Measurements from ENCODE around the gene GALR2.

The GALR2 gene, protein sequence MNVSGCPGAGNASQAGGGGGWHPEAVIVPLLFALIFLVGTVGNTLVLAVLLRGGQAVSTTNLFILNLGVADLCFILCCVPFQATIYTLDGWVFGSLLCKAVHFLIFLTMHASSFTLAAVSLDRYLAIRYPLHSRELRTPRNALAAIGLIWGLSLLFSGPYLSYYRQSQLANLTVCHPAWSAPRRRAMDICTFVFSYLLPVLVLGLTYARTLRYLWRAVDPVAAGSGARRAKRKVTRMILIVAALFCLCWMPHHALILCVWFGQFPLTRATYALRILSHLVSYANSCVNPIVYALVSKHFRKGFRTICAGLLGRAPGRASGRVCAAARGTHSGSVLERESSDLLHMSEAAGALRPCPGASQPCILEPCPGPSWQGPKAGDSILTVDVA

GRCh38 chr17:76074390-76075363, at the start of gene GALR2:
GALR2 (plus strand) TSS chr17:76074781; CDS start chr17:76074884, 103 bp downstream.
- TF ChIP-seq, protein P1, sequence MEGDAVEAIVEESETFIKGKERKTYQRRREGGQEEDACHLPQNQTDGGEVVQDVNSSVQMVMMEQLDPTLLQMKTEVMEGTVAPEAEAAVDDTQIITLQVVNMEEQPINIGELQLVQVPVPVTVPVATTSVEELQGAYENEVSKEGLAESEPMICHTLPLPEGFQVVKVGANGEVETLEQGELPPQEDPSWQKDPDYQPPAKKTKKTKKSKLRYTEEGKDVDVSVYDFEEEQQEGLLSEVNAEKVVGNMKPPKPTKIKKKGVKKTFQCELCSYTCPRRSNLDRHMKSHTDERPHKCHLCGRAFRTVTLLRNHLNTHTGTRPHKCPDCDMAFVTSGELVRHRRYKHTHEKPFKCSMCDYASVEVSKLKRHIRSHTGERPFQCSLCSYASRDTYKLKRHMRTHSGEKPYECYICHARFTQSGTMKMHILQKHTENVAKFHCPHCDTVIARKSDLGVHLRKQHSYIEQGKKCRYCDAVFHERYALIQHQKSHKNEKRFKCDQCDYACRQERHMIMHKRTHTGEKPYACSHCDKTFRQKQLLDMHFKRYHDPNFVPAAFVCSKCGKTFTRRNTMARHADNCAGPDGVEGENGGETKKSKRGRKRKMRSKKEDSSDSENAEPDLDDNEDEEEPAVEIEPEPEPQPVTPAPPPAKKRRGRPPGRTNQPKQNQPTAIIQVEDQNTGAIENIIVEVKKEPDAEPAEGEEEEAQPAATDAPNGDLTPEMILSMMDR (IDR thresholded peaks at IDR 0.05), result no peak
- TF ChIP-seq ZFX (IDR thresholded peaks at IDR 0.05; ENCODE audit: borderline replicate concordance), result no peak
- no peak within 1 kb of the TSS for H3K27ac ChIP-seq

DNA sequence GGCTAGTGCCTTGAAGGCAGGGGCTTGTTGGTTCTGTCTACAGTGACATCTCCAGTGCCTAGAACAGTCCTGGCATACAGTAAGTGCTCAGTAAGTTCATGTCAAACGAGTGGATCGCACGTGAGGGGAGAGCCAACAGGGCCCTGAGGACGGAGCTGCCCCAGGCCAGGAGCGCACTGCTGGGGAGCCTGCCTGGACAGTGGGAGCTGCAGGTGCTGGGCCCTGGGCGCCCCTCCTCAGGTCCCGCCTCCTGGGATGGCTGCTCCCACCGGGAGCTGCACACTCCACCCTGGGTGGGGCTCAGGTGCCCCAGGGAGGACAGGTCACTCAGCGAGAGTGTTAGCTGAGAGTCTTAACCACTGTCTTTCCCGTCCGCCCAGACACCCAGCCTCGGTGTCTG, 49.3 kb upstream of the GALR2 start:
- TF ChIP-seq, protein P1 (IDR thresholded peaks at IDR 0.05), result no peak
- no peak for TF ChIP-seq ZFX (IDR thresholded peaks at IDR 0.05; ENCODE audit: borderline replicate concordance)
- H3K27ac ChIP-seq, result no peak overlapping the region

DNA sequence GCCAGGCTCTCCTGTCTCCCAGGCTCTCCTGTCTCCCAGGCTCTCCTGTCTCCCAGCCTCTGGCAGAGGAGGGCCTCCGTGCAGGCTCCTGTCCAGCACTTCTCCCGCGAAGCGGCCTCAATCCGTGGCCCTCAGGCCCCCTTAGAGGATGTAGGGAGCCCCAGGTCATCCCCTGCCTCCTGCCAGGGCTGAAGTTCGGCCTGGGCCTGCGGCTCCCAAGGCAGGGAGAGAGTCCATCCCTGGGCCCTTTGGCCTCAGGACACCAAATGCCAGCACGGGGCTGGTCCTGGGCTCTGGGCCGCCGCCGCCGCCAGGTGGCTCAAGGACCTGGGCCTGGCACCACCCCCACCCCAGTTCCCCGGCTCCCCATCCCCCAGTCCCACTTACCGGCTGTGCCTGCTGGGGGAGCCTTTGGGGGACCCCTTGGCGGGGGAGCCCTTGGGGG, 47.8 kb upstream of the GALR2 start:
- H3K27ac ChIP-seq, result peak overlapping the region; percentile 58
- TF ChIP-seq ZFX (IDR thresholded peaks at IDR 0.05; ENCODE audit: borderline replicate concordance), result no peak

- peak within 1 kb of the TSS; percentile 58 for H3K27ac ChIP-seq
- TF ChIP-seq, protein P1 (IDR thresholded peaks at IDR 0.05), result no peak
- no peak for TF ChIP-seq ZFX (IDR thresholded peaks at IDR 0.05; ENCODE audit: borderline replicate concordance)
Observed at GRCh38 chr17:76027159-76027839, 47.3 kb upstream of the GALR2 start, which contains the start of gene EVPL. EVPL (minus strand) TSS chr17:76027306; CDS start chr17:76027198, 108 bp downstream.

DNA sequence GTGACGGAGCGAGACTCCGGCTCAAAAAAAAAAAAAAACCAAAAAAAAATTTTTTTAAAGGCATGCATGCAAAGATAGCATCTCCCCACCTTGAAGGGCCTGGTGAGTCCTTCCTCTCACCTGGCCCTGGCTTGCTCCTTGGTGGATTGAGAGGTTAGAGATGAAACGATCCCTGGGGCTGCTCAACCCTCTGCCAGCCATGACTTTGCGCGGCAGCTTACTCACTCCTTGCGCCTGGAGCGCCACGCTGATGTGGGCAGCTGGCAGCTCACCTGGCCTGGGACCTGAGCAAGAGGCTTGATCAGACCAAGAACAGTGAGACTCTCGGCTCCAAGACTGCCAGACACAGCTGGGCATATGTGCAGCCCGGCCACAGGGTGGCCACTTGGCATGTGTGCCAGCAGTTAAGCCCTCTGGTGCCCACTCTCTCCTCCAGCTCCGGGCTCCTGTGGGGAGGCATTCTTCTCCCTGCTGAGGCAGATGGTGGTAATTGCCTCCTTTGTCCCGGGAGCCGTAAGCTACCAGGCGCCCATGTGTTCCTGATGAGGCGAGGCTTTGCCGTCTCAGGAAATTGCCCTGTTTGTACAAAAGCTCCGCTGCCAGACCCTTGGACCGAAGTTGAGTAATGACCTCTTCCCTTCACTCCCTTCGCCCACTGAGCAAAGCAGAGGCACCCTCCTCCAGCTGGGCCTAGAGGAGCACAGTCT, 42.4 kb upstream of the GALR2 start:
- H3K27ac ChIP-seq, result no peak overlapping the region

GRCh38 chr17:76032780-76033108, 41.8 kb upstream of the GALR2 start:
- H3K27ac ChIP-seq, result no peak overlapping the region
- TF ChIP-seq, protein P1 (IDR thresholded peaks at IDR 0.05), result no peak
- no peak for TF ChIP-seq ZFX (IDR thresholded peaks at IDR 0.05; ENCODE audit: borderline replicate concordance)

More for the DNA sequence above, 42.4 kb upstream of the GALR2 start:
- TF ChIP-seq, protein P1 (IDR thresholded peaks at IDR 0.05), result no peak
- TF ChIP-seq ZFX (IDR thresholded peaks at IDR 0.05; ENCODE audit: borderline replicate concordance), result no peak
